Measurements from ENCODE around the gene CTNNBIP1. TPM values are rescaled to one million over a fixed set of nuclear protein-coding genes. Genes with fewer than 3 reads are reported as not detected.
A peak's percentile ranks its signal among the peaks of the same experiment; 100 is the strongest.

CTNNBIP1 gene
- total RNA-seq, 1 donor from 2014 or later: 29.7 TPM

DNA sequence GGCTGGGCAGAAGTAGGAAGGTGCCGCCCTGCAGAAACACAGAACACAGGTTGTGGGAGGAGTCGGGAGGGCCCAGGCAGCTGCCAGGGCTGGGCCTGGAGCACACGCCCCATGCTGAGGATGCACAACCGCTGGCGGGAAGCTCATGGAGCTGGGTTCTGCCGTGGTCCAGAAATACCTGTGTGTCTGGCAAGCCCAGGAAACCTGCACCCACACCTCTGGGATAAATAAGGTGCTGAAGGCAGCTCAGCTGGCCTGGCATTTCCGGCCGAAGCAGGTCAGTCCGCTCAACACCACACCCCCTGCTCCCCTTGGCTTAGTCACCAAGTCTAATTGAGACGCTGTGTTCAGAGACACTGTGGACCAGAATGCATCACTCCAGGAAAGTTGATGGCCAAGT is 32.1 kb downstream of the CTNNBIP1 start:
- DNase-seq (ENCODE audit: low spot score): no peak

DNA sequence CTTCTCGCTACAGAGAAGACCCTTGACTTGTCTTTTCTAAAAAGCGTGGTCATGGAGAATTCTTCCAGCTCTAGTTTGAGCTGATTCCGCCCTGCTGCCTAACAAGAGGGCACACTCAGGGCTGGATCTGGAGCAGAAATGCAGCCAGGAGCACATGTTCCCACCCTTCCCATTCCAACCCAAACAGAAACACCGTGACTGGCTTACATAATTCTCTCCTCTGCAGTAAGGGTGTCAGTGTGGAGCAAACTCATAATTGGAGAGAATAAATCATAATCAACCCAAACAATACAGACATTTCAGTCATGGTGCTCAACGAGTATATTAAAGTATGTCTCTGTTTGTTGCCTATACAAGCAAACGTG is 34.5 kb downstream of the CTNNBIP1 start:
- no peak for DNase-seq (ENCODE audit: low spot score)

DNA sequence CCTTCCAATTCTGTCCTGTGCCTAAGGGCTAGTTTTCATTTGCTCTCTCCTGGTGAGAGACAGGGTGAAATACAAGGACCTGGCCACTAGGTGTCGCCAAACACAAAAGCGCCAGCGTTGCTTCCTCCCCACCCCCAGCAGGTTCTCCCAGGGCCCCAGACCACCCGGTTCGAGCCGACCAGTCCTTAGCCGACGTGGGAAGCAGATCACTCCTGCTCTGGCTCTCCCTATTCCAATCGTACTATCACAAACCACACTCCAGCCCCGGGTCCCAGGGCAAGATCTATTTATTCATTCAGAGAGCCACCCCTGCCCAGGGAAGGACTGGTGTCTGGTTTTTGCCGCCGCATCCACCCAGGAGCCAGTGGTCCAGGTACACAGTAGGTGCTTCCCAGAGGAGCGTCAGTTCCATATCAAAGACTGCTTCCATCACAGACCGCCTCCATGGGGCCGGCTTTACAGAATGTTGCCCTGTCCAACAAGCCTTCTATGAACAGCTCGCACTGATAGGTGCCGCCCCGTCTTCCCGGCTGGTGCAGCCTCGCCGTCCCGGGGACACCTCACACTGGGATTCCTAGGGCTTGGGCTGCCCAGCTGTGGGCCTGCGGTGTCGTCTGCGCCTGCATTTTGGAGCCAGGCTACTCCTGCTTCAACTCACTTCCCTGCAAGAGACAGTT is 35.0 kb downstream of the CTNNBIP1 start:
- peak; percentile 70 for DNase-seq (ENCODE audit: low spot score)

DNA sequence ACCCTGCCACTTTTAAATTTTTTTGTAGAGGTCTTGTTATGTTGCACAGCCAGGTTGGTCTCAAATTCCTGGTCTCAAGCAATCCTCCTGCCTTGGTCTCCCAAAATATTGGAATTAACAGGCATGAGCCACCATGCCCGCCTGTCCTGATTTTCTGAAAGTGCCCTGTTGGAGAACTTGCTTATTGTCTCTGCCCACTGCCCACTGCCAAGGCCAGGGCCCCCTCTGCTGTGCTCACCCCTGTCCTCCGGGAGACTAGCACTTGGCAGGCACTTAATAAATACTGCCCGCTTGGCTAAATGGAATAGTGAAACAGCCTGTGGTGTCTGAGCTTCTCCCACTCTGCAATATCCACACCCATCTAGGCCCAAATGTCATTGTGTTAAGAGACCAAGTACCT is 35.7 kb downstream of the CTNNBIP1 start:
- DNase-seq (ENCODE audit: low spot score): no peak

DNA sequence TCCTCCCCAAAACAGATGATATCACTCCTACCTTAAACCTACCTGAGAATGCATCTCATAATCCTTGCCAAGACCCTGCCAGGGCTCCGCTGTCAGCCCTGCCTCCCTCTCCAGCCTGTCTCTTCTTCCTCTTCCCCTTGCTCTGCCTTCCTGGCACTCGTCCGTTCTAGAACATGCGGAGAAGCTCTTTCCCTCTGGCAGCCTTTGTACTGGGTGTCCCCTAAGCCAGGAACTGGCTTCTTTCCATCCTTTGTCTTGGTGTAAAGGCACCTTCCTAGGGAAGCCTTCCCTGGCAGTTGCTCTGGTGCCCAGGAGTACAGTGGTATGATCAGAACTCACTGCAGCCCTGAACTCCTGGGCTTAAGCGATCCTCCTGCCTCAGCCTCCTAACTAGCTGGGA is 36.1 kb downstream of the CTNNBIP1 start:
- DNase-seq (ENCODE audit: low spot score): peak; percentile 57

DNA sequence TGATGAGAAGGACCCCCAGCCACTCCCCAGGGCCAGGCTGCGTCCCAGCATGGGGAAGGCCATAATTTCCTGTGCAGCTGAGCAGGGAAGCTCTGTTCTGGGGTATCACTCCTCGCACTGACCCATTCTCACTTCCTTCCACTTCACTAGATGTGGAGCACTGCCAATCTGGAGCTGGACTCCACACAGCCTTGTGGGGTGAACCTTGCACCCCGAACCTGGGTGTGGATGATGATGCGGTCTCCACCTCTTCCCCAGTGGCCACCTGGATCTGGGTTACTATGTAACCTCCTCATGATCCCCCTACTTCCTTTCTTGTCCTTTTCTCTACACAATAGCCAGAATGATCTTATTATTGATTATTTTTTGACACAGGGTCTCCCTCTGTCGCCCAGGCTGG is 36.7 kb downstream of the CTNNBIP1 start:
- DNase-seq (ENCODE audit: low spot score): peak; percentile 25

DNA sequence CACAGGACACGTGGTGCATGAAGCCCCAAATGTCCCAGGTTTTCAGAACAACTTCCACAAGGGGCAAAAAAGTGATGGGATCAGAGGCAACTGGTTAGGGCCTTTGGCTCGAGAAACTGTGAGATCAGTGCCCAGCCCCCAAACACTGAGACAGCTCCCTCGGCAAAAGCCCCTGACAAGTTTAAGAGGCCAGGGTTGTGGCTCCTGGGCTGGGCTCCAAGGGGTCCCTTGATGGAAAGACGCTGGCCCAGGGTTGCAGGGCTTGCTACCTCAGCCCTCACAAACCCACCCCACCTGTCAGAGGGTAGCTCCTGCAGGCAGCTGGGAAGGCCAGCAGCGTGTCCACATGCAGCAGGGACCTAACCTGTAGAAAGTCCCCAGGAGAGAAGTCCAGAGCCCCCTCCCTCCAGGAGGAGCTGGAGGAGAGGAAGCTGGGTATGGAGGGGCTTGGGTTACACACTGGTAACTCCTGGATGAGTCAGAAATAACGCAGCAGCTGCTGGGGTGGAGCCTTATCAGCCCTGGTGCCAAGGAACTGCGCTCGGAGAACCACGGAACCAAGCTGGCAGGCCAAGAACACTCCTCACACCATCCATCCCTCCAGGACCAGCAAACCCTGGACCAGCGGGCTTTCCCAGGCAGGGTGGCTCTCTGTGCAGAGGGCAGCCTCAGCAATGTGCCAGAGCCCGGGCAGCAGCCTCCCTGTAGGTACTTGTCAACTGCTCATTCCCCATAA is 37.5 kb downstream of the CTNNBIP1 start:
- DNase-seq (ENCODE audit: low spot score): no peak

DNA sequence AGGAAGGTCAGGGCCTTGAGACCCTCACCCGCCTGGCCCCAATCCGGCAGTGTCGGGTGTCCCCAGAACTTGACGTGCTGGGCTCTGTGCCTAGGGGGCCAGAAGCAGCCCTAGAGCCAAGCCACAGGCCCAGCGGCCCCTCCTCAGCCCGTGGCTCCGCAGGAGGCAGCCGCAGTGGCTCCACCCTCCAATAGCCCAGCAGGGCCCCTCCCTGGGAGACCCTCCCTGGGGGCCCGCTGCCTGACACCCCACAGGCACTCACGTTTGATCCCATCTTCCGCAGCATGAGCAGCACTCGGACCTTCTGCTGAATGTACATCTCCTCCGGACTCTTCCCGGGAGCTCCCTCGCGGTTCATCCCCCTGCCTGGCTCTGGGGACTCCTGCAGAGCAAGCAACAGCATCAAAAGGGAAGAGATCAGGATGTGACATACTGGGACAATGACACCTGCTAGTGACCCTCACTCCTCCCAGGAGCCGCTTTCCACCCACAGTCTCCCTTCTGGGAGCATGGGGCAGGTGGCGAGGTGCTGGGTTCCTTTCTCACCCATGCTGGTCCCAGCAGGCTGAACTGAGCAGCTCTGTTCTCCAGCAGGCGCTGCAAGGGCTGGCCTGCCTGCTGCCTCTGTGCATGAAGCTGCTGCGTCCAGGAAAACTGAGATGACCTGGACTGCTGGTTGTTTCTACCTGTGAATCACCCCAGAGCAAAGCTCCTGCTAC is 38.2 kb downstream of the CTNNBIP1 start:
- no peak for DNase-seq (ENCODE audit: low spot score)

DNA sequence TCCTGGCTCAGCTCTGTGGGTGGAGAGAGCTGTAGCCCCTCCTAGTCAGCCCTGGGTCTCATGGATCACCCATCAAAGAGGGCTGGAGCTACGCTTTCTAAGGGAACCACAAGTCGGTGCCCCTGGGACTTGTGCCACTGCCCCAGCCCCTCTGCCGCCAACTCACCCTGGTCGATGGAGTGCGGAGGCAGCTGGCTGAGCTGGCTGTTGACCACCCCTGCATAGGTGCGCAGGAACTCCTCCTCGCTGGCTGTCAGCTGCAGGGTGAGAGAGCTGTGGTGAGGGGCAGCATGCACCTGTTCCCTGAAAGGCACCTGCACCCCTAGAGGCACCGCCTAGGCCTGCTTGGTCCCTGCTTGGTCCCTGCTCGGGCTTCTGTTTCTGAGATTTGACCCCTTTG is 39.0 kb downstream of the CTNNBIP1 start:
- DNase-seq (ENCODE audit: low spot score): no peak

DNA sequence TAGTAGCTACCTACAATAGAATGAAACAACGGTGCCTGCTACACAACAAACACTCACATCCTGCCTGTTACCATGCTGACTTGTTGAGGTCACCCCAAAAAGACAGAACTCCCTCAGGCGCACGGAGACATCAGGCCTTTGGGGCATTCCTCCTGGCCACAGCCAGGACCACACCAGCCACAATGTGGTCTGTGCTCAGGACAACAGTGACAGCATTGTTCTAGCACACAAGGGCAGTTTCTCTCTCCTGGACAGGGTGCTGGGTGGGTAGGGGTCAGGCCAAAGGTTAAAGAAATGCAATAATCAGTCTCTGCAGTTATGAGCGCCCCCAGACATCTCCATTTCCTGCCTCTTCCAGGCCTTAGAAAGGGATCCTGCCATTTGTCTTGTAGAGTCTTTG is 39.5 kb downstream of the CTNNBIP1 start:
- DNase-seq (ENCODE audit: low spot score): no peak

DNA sequence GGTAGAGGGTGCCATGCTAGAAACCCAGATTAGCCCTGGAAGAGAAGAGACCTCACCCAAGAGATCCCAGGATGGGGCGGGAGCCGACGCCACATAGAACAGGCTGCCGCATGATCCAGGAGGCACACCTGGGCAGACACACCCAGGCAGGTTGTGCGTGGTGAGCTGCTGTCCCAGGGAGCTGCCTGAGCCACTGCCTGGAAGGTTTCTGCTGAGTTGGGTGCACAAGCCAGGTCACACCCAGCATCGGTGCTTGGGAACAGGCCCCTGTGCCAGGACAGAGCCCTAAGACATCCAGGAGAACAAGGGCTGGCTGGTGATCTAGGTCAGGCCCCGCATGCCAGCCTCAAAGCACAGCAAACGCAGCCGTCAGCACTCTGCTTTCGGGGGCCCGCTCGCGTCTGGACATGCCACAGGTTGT is 40.2 kb downstream of the CTNNBIP1 start:
- DNase-seq (ENCODE audit: low spot score): no peak

DNA sequence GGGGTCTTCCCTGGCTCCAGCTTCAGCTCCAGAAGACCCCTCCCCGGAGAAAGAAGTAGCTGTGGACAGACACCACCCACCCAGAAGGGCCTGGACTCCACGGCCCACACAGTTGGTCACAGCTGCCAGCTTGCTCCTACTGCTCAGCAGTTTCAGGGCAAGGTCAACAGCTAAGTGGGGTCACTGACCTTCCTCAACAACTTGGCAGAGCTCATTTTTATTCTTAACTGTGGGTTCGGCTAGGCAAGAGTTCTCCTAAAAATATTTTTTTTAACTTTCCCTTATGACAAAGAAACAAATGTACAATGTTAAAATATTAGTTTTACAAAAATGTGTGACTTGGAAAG is 41.9 kb downstream of the CTNNBIP1 start:
- DNase-seq (ENCODE audit: low spot score): no peak

DNA sequence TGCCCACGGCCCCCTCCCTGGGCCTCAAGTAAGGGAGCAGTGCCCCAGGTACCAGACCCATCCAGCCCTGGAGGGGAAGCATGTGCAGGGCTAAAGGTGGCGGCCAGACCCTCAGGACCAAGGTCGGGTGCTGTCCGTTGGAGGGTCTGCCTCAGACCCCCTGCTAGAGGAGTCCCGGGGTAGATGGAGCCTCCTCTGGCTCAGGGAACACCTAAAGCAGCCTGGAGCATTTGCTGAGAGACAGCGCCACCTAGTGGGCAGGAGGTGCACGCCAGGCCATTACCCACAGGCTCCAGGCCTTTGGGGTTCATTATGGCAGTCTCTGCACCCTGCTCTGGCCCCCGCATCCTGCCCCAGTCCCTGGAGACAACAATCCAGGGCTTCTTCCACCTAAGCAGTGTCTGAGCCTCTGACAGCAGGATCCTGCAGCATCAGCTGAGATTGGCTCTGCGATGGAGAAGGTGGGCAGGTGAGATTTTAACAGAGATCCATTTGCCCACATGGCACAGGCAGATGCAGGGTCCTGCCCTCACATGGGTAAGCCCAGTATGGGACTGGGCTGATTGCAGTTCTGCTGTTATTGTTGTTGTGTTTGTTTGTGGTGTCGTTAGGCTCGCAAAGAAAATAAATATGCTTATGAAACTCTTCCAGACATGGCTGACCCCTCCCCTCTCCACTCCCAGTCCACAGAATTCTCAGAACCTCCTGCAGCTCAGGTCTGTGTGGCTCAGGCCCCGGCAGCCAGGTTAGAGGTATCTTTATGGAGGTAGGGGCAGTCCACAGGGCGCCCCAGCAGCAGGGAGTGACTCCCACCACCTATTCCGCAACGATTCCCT is 42.4 kb downstream of the CTNNBIP1 start:
- peak; percentile 88 for DNase-seq (ENCODE audit: low spot score)

DNA sequence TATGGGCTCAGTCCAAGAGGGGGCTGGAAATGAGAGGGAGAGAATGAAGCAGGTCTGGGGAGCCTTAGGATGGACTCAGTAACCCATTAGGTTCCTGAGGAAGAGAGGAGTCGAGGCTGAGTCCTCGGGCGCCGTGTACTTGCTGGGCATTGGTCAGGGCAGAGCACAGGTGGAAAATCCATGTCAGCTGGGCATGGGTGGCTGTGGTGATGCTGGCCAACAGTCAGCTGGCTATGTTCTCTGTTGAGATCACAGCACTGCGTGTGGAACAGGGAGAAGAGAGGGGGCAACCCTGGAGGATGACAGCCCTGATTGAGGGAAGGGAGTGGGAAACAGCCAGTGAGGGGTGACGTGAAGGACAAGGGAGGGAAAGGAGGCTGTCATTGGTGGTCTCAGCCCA is 43.2 kb downstream of the CTNNBIP1 start:
- no peak for DNase-seq (ENCODE audit: low spot score)

DNA sequence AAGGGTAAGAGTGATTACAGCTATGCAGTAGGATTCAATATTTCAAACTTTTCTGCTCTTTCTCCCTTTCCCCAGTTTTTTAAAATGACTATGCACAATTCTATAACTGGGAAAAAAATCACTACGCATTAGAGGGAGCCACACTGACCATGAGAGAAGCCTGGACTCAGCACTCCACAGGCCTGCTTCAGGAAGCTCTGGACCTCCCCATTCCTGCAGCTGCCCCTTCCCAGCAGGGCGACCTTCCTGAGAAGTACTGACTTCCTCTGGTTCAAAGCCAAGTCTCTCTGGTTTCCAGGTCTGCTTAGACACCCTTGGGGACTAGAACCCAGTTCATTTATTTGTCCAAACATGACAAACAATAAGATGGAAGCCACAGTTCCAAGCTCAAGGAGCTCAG is 44.3 kb downstream of the CTNNBIP1 start:
- DNase-seq (ENCODE audit: low spot score): no peak

DNA sequence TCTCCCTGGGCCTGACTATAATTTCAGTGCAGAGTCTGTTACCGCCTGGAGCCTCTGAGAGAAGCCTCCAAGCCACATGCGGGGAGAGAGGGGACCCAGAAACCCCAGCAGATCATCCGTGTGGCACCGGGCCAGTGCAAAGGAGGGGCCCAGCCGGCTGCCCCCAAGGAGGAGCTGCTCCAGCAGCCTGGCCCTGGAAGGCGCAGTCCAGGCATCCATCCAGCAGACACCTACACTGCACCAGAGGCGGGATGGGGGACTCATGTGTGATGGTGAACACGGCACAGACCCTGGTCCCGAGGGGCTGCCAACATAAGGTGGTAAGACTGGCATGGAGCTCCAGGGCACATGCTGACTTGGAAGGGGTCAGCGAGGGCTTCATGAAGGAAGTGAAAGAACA is 46.7 kb downstream of the CTNNBIP1 start:
- DNase-seq (ENCODE audit: low spot score): no peak

DNA sequence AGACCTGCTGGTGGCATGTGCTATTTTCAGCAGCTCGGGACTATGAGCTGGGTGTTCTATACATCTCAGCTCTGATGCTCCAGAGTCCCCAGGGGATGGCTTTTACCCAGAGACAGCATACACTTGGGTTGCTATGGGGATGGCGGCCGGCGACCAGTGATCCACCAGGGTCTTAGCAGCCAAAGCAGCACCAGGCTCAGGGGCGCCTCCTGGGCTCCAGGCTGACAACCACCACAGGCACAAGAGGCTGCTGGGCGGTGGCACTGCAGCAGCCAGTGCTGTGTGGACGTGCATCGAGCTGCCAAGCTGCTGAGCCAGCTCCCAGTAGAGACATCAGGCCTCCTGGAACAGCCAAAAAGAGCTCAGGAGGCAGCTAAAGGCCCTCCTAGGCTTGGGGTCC is 48.7 kb downstream of the CTNNBIP1 start:
- DNase-seq (ENCODE audit: low spot score): no peak

DNA sequence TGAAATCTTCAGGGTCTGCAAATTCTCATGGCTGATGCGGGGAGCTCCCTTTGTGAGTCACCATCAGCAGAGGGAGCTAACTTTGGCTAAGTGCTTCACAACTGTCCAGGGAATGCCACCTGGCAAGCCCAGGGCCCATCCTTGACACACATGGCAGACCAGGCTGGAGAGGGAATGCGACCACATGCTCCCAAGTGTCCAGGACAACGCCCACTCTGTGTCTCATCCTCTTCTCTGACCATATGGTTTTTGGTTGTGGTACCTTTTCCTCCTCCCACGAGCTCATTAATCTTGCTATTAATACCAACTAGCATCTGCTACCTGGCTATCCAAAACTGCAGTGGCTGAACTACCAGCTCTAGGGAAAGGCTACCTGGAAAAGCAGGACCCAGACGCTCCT is 49.2 kb downstream of the CTNNBIP1 start:
- DNase-seq (ENCODE audit: low spot score): no peak

DNA sequence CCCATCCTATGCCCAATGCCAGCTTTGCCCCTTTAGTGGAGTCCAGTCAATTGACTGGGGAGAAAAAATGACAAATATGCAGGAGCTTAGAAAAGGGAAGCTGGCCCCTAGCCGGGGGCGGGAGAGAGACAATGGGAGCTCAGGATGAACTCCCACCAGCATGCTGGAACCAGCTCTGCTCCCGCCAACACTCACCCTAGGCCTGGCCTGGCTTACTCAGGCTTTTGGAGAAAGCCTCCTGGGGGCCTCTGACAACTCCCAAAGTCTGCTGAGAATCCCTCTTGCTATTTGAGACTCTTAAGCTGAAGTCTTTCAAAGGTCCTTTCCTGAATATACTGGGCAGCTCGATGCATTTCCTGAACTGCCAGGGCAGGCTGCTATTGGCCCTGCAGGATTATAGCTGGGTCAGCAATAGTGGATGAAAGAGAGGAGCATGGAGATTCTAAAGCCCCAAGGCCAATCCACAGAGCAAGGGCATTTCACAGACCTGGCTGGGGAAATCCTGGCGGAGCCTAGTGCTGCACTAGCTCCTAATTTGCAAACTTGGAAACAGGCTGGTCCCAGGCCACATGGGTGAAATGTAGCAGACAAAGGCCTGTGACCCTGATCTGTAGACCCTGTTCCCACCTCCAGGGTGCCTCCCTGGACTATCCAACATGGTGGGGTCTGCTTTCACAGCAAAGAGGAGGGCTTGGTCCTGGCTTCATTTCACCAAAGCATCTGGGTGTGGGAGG is 50.6 kb downstream of the CTNNBIP1 start:
- no peak for DNase-seq (ENCODE audit: low spot score)

DNA sequence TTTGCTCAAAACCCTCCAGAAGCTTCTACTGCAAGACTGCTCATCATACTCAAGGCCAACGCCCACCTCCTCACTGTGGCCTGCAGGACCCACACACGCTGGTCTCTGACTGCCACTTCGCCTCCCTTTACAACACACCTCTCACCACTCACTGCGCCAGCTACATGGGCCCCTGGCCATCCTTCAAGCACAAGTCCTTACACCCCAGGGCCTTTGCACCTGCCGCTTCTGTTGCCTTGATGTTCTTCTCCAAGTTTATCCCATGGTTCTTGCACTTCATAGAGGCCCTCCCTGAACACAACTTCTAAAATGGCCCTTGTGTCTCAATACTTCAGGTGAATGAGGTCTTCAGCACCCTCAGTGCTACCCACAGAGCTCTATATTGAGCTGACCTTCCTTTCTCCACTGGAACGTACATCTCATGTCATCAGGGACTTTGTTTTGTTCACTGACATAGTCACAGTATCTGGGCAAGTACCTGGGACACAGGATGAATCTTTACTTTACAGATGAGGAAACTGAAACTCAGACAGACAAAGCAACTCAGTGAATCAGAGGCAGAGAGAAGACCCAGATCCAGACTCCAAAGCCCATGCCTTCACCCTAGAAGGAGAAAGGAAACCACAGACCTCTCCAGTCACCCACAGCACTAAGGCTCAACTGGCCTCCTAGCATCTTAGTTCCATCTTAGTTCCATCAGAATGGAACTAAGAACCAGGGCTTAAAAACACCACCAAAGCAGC is 51.6 kb downstream of the CTNNBIP1 start:
- DNase-seq (ENCODE audit: low spot score): no peak

DNA sequence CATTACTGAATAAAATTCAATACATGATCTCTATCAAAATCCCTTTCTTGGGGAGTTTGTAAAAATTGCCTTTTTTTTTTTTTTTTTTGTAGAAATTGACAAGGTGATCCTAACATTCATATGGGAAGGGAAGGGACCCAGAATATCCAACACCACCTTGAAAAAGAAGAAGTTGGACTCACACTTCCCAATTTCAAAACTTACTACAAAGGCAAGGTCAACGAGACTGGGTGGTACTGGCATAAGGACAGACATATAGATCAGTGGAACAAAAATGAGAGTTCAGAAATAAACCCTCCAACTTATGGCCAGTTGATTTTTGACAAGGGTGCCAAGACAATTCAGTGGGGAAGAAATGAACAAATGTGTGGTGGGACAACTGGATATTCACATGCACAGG is 54.9 kb downstream of the CTNNBIP1 start:
- no peak for DNase-seq (ENCODE audit: low spot score)
